A549 (cell line): ENCODE measurements around the gene RAB27A.

ENCODE experiments used
- CEBPB ChIP-seq, 2 experiments: fragments of >200 bp in 1 of 2; sonication (Bioruptor Twin) in 1 of 2; formaldehyde crosslinking in 1 of 2; IDR thresholded peaks; 2 replicates each; pipeline ENCODE4 v1.6.1; 2012 to 2016
- MAZ ChIP-seq: fragments of 150-350 bp; IDR thresholded peaks from 2 replicates; pipeline ENCODE4 v1.6.1; 2014; ENCODE audit warnings: antibody characterized with exemption, low read depth, low read length, borderline replicate concordance
- PHF8 ChIP-seq: fragments of 200-600 bp; sonication (generic); IDR thresholded peaks from 2 replicates; pipeline ENCODE4 v1.6.1; 2016; ENCODE audit warnings: low read depth, mild to moderate bottlenecking, antibody characterized with exemption, moderate library complexity, borderline replicate concordance
- POLR2A ChIP-seq: IDR thresholded peaks from 2 replicates; pipeline ENCODE4 v1.6.1; 2012; ENCODE audit warnings: mild to moderate bottlenecking, low read length
- TF ChIP-seq, protein P1 (sequence below): fragments of >200 bp; sonication (Bioruptor Twin); formaldehyde crosslinking; IDR thresholded peaks from 3 replicates; pipeline ENCODE4 v1.5.1; 2016

GRCh38 chr15:55248895-55249294, 40.7 kb downstream of the RAB27A start:
- TF ChIP-seq, protein P1, sequence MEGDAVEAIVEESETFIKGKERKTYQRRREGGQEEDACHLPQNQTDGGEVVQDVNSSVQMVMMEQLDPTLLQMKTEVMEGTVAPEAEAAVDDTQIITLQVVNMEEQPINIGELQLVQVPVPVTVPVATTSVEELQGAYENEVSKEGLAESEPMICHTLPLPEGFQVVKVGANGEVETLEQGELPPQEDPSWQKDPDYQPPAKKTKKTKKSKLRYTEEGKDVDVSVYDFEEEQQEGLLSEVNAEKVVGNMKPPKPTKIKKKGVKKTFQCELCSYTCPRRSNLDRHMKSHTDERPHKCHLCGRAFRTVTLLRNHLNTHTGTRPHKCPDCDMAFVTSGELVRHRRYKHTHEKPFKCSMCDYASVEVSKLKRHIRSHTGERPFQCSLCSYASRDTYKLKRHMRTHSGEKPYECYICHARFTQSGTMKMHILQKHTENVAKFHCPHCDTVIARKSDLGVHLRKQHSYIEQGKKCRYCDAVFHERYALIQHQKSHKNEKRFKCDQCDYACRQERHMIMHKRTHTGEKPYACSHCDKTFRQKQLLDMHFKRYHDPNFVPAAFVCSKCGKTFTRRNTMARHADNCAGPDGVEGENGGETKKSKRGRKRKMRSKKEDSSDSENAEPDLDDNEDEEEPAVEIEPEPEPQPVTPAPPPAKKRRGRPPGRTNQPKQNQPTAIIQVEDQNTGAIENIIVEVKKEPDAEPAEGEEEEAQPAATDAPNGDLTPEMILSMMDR = no peak
- TF ChIP-seq PHF8 (no peak), CEBPB (IDR thresholded peaks at IDR 0.05) (no peak), MAZ (no peak), POLR2A (no peak)
